ENCODE measurements around the gene NAPA. TPM values are rescaled to one million over a fixed set of nuclear protein-coding genes. Genes with fewer than 3 reads are reported as not detected.

The NAPA gene
- polyA plus RNA-seq, 1 donor from 2014 or later = 100 TPM

DNA sequence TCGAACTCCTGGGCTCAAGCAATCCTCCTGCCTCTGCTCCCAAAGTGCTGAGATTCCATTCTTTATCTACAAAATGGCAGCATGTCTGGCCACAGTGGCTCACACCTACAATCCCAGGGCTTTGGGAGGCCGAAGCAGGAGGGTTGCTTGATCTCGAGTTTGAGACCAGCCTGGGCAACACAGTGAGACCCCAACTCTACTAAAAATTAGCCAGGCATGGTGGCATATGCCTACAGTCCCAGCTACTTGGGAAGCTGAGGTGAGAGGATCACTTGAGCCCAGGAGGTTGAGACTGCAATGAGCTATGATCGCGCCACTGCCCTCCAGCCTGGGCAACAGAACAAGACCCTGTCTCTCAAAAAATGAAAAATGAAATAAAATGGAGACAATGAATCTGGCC is 6.1 kb downstream of the NAPA start:
- H2AFZ ChIP-seq (ENCODE audit: low read depth, low read length) = no peak overlapping the region
- H3K9ac ChIP-seq (ENCODE audit: low read length) = no peak overlapping the region
- no peak overlapping the region for H3K27ac ChIP-seq (ENCODE audit: low read length)
- H3K79me2 ChIP-seq (replicated peaks; ENCODE audit: insufficient read depth, low read length) = peaks cover 43% of the 10 kb centered on the region
- no peaks in the 10 kb centered on the region for H3F3A ChIP-seq (ENCODE audit: insufficient read depth, low read length, poor library complexity, severe bottlenecking)
- no peaks in the 10 kb centered on the region for H3K27me3 ChIP-seq (ENCODE audit: insufficient read depth, low read depth, low read length)
- no peak overlapping the region for H3K4me2 ChIP-seq (ENCODE audit: low read length)
- no peaks in the 10 kb centered on the region for H4K20me1 ChIP-seq (ENCODE audit: insufficient read depth)
- no peaks in the 10 kb centered on the region for H3K36me3 ChIP-seq (ENCODE audit: insufficient read depth, low read length)
- H3K9me3 ChIP-seq (ENCODE audit: low read length) = no peaks in the 10 kb centered on the region
- TF ChIP-seq POLR2AphosphoS5 (IDR thresholded peaks at IDR 0.05) (no peak), TAF1 (IDR thresholded peaks at IDR 0.05; ENCODE audit: low read depth) (no peak), EP300 (conservative IDR thresholded peaks at IDR 0.05; ENCODE audit: poor library complexity, severe bottlenecking) (no peak), EZH2 (IDR thresholded peaks at IDR 0.05; ENCODE audit: borderline replicate concordance, insufficient read depth, low read length, poor library complexity, severe bottlenecking) (no peak), SMC3 (conservative IDR thresholded peaks at IDR 0.05; ENCODE audit: poor library complexity) (no peak), MXI1 (conservative IDR thresholded peaks at IDR 0.05; ENCODE audit: poor library complexity, severe bottlenecking) (no peak), RAD21 (conservative IDR thresholded peaks at IDR 0.05) (no peak)
- TF ChIP-seq, protein P1, sequence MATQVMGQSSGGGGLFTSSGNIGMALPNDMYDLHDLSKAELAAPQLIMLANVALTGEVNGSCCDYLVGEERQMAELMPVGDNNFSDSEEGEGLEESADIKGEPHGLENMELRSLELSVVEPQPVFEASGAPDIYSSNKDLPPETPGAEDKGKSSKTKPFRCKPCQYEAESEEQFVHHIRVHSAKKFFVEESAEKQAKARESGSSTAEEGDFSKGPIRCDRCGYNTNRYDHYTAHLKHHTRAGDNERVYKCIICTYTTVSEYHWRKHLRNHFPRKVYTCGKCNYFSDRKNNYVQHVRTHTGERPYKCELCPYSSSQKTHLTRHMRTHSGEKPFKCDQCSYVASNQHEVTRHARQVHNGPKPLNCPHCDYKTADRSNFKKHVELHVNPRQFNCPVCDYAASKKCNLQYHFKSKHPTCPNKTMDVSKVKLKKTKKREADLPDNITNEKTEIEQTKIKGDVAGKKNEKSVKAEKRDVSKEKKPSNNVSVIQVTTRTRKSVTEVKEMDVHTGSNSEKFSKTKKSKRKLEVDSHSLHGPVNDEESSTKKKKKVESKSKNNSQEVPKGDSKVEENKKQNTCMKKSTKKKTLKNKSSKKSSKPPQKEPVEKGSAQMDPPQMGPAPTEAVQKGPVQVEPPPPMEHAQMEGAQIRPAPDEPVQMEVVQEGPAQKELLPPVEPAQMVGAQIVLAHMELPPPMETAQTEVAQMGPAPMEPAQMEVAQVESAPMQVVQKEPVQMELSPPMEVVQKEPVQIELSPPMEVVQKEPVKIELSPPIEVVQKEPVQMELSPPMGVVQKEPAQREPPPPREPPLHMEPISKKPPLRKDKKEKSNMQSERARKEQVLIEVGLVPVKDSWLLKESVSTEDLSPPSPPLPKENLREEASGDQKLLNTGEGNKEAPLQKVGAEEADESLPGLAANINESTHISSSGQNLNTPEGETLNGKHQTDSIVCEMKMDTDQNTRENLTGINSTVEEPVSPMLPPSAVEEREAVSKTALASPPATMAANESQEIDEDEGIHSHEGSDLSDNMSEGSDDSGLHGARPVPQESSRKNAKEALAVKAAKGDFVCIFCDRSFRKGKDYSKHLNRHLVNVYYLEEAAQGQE (IDR thresholded peaks at IDR 0.05; ENCODE audit: borderline replicate concordance) = no peak
- TF ChIP-seq, protein P2, sequence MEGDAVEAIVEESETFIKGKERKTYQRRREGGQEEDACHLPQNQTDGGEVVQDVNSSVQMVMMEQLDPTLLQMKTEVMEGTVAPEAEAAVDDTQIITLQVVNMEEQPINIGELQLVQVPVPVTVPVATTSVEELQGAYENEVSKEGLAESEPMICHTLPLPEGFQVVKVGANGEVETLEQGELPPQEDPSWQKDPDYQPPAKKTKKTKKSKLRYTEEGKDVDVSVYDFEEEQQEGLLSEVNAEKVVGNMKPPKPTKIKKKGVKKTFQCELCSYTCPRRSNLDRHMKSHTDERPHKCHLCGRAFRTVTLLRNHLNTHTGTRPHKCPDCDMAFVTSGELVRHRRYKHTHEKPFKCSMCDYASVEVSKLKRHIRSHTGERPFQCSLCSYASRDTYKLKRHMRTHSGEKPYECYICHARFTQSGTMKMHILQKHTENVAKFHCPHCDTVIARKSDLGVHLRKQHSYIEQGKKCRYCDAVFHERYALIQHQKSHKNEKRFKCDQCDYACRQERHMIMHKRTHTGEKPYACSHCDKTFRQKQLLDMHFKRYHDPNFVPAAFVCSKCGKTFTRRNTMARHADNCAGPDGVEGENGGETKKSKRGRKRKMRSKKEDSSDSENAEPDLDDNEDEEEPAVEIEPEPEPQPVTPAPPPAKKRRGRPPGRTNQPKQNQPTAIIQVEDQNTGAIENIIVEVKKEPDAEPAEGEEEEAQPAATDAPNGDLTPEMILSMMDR (IDR thresholded peaks at IDR 0.05; ENCODE audit: poor library complexity, severe bottlenecking) = no peak
- H3K9me2 ChIP-seq (ENCODE audit: insufficient read depth, low read length) = no peaks in the 10 kb centered on the region
- H3K4me3 ChIP-seq (ENCODE audit: low read length) = no peak overlapping the region

DNA sequence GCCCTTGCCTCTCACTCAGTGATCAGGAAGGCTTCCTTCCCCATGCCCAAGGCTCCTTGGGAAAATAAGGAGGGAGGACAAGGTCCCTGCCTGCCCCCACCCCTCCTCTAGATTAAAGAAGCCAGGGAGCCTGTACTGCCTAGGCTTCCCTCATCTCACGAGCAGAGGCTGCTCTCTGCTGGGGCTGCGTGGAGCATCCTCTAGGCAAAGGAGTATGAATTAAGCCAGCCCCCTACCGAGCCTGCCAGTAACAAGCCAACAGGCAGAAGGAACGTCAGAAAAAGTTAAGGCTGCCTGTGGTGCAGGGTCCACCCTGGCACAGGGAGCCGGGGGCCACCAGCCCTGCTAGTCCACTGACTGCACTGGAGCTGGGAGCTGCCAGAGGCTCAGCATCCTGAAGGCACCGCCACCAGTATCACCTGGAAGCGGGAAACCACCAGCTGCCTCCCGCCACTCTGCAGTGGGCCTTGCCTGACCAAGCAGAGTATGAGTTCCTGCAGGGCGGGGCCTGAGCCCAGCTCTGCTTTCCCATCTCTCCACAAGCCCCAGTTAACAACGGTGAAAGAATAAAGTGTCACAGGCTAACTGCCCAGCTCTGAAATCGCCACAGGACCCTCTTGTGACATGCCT is 6.8 kb downstream of the NAPA start:
- peak overlapping the region; percentile 65 for H3K9ac ChIP-seq (ENCODE audit: low read length)
- no peaks in the 10 kb centered on the region for H3K27me3 ChIP-seq (ENCODE audit: insufficient read depth, low read depth, low read length)
- no peak overlapping the region for H2AFZ ChIP-seq (ENCODE audit: low read depth, low read length)
- H4K20me1 ChIP-seq (ENCODE audit: insufficient read depth) = no peaks in the 10 kb centered on the region
- H3K9me2 ChIP-seq (ENCODE audit: insufficient read depth, low read length) = no peaks in the 10 kb centered on the region
- peak overlapping the region; percentile 85 for H3K27ac ChIP-seq (ENCODE audit: low read length)
- peaks cover 36% of the 10 kb centered on the region for H3K79me2 ChIP-seq (replicated peaks; ENCODE audit: insufficient read depth, low read length)
- peak overlapping the region; percentile 56 for H3K4me3 ChIP-seq (ENCODE audit: low read length)
- no peaks in the 10 kb centered on the region for H3K36me3 ChIP-seq (ENCODE audit: insufficient read depth, low read length)
- no peak for TF ChIP-seq EP300 (conservative IDR thresholded peaks at IDR 0.05; ENCODE audit: poor library complexity, severe bottlenecking)
- TF ChIP-seq SMC3 (conservative IDR thresholded peaks at IDR 0.05; ENCODE audit: poor library complexity) = peak; percentile 90
- TF ChIP-seq EZH2 (IDR thresholded peaks at IDR 0.05; ENCODE audit: borderline replicate concordance, insufficient read depth, low read length, poor library complexity, severe bottlenecking) = no peak
- TF ChIP-seq, protein P2 (IDR thresholded peaks at IDR 0.05; ENCODE audit: poor library complexity, severe bottlenecking) = peak; percentile 85
- TF ChIP-seq RAD21 (conservative IDR thresholded peaks at IDR 0.05) = peak; percentile 90
- TF ChIP-seq TAF1 (IDR thresholded peaks at IDR 0.05; ENCODE audit: low read depth) = no peak
- TF ChIP-seq POLR2AphosphoS5 (IDR thresholded peaks at IDR 0.05) = peak; percentile 10
- no peak for TF ChIP-seq MXI1 (conservative IDR thresholded peaks at IDR 0.05; ENCODE audit: poor library complexity, severe bottlenecking)
- TF ChIP-seq, protein P1 (IDR thresholded peaks at IDR 0.05; ENCODE audit: borderline replicate concordance) = no peak
- H3F3A ChIP-seq (ENCODE audit: insufficient read depth, low read length, poor library complexity, severe bottlenecking) = no peaks in the 10 kb centered on the region
- no peaks in the 10 kb centered on the region for H3K9me3 ChIP-seq (ENCODE audit: low read length)
- H3K4me2 ChIP-seq (ENCODE audit: low read length) = peak overlapping the region; percentile 51
